ENCODE data around the gene TACR3.

GRCh38 chr4:103645991-103646390, 73.8 kb downstream of the TACR3 start:
- TF ChIP-seq TCF7L2 (IDR thresholded peaks at IDR 0.05; ENCODE audit: low read depth, low read length) (no peak), CTCF (IDR thresholded peaks at IDR 0.05 in 2 of 3, conservative IDR thresholded peaks at IDR 0.05 in 1 of 3; ENCODE audit: insufficient read depth in 2 of 3, low read depth in 1 of 3, low read length in 3 of 3) (no peak), RCOR1 (IDR thresholded peaks at IDR 0.05; ENCODE audit: borderline replicate concordance in 1 of 2, low read depth in 2 of 2, low read length in 2 of 2) (no peak), ARID4B (CRISPR knock-in tag; IDR thresholded peaks at IDR 0.05) (no peak), CREBBP (IDR thresholded peaks at IDR 0.05; ENCODE audit: low read depth, low read length) (no peak), CREM (IDR thresholded peaks at IDR 0.05; ENCODE audit: low read depth) (no peak)
